ENCODE results near the gene SETBP1.

- TF ChIP-seq CTCF (conservative IDR thresholded peaks at IDR 0.05 in 1 of 2, IDR thresholded peaks at IDR 0.05 in 1 of 2; ENCODE audit: extremely low read depth in 1 of 2, insufficient read depth in 1 of 2, low read depth in 1 of 2, low read length in 2 of 2) (no peak), EZH2 (IDR thresholded peaks at IDR 0.05; ENCODE audit: borderline replicate concordance, low read length) (no peak)
These were observed 276.8 kb downstream of the SETBP1 start for GRCh38 chr18:44957461-44957860.
